CD14-positive monocyte (primary cell): ENCODE results near the gene PCDH15. TPM values are rescaled to one million over a fixed set of nuclear protein-coding genes. Genes with fewer than 3 reads are reported as not detected.

Experiments
- DNase-seq, 3 donors: peaks; one replicate each; pipeline ENCODE4 v3.0.0-alpha.2; 2011 to 2022
- H2AFZ ChIP-seq: 2 replicates; pipeline ENCODE4 v1.6.0; 2012; ENCODE audit warnings: mild to moderate bottlenecking, low read depth, low read length, inconsistent platforms; ENCODE audit not compliant: insufficient read depth, poor library complexity, severe bottlenecking
- H3K27ac ChIP-seq, 2 donors: 1 replicate in 1 of 2; 2 replicates in 1 of 2; pipeline ENCODE4 v1.5.1; 2012 to 2013; ENCODE audit warnings: low read length in 2 of 2, control low read depth in 1 of 2, inconsistent platforms in 1 of 2, low read depth in 1 of 2, mild to moderate bottlenecking in 1 of 2
- H3K27me3 ChIP-seq, 2 donors: one replicate each; pipeline versions ENCODE4 v1.6.0 to v1.6.1; 2011 to 2013; ENCODE audit warnings: low read length in 2 of 2; ENCODE audit not compliant: control insufficient read depth in 2 of 2, insufficient read depth in 2 of 2
- H3K36me3 ChIP-seq, 2 donors: replicated peaks in 1 of 2; 1 replicate in 1 of 2; 2 replicates in 1 of 2; pipeline versions ENCODE4 v1.5.1 to v1.6.1; 2012 to 2013; ENCODE audit warnings: low read length in 2 of 2, control low read depth in 1 of 2, inconsistent platforms in 1 of 2, mild to moderate bottlenecking in 1 of 2; ENCODE audit not compliant: insufficient read depth in 2 of 2, control insufficient read depth in 1 of 2
- H3K4me1 ChIP-seq, 2 donors: 1 replicate in 1 of 2; 2 replicates in 1 of 2; pipeline versions ENCODE4 v1.5.1 to v1.6.1; 2012 to 2013; ENCODE audit warnings: low read length in 2 of 2, control low read depth in 1 of 2, inconsistent platforms in 1 of 2, mild to moderate bottlenecking in 1 of 2, moderate library complexity in 1 of 2; ENCODE audit not compliant: insufficient read depth in 2 of 2, control insufficient read depth in 1 of 2
- H3K4me2 ChIP-seq: replicated peaks from 2 replicates; pipeline ENCODE3; 2012; ENCODE audit warnings: low read length, moderate library complexity, mild to moderate bottlenecking; ENCODE audit not compliant: poor library complexity, severe bottlenecking; ENCODE audit errors: extremely low read depth
- H3K4me3 ChIP-seq, 3 experiments: fragments of 200-600 bp in 1 of 3; sonication (generic) in 1 of 3; replicated peaks in 1 of 3; 1 replicate in 2 of 3; 2 replicates in 1 of 3; pipeline ENCODE4 v1.5.1; 2011 to 2013; ENCODE audit warnings: low read length in 3 of 3, mild to moderate bottlenecking in 3 of 3, control low read depth in 2 of 3, low read depth in 2 of 3, inconsistent platforms in 1 of 3, moderate library complexity in 1 of 3
- H3K79me2 ChIP-seq: 2 replicates; pipeline ENCODE4 v1.6.0; 2012; ENCODE audit warnings: mild to moderate bottlenecking, control low read depth, inconsistent platforms, low read length, moderate library complexity; ENCODE audit not compliant: insufficient read depth
- H3K9ac ChIP-seq: 2 replicates; pipeline ENCODE4 v1.6.0; 2017; ENCODE audit warnings: low read length, mild to moderate bottlenecking; ENCODE audit not compliant: insufficient read depth, poor library complexity, severe bottlenecking
- H3K9me3 ChIP-seq, 2 donors: replicated peaks in 1 of 2; 1 replicate in 1 of 2; 2 replicates in 1 of 2; pipeline versions ENCODE4 v1.5.1 to v1.6.1; 2012 to 2013; ENCODE audit warnings: low read length in 2 of 2, control low read depth in 1 of 2; ENCODE audit not compliant: control insufficient read depth in 1 of 2, insufficient read depth in 1 of 2
- H4K20me1 ChIP-seq: 2 replicates; pipeline ENCODE4 v1.6.0; 2012; ENCODE audit warnings: mild to moderate bottlenecking, low read length, control low read depth, moderate library complexity; ENCODE audit not compliant: insufficient read depth
- H3K27ac Mint-ChIP-seq, 7 donors: one replicate each; pipeline ENCODE4 v1.8.0; 2020; ENCODE audit warnings: mild to moderate bottlenecking in 7 of 7, mixed read lengths in 7 of 7, moderate library complexity in 6 of 7, inconsistent platforms in 2 of 7
- H3K27me3 Mint-ChIP-seq, 3 donors: one replicate each; pipeline ENCODE4 v1.8.0; 2021 to 2022; ENCODE audit warnings: low read depth in 3 of 3, mild to moderate bottlenecking in 3 of 3, mixed read lengths in 3 of 3, moderate library complexity in 3 of 3, inconsistent platforms in 1 of 3
- H3K36me3 Mint-ChIP-seq, 2 donors: one replicate each; pipeline ENCODE4 v1.8.0; 2020; ENCODE audit warnings: mixed read lengths in 2 of 2, inconsistent platforms in 1 of 2, mild to moderate bottlenecking in 1 of 2
- H3K4me1 Mint-ChIP-seq: one replicate; pipeline ENCODE4 v1.8.0; 2020; ENCODE audit warnings: mild to moderate bottlenecking, mixed read lengths
- H3K4me3 Mint-ChIP-seq, 2 donors: one replicate each; pipeline ENCODE4 v1.8.0; 2020; ENCODE audit warnings: mild to moderate bottlenecking in 2 of 2, mixed read lengths in 2 of 2, moderate library complexity in 1 of 2
- H3K9me3 Mint-ChIP-seq, 7 donors: one replicate each; pipeline ENCODE4 v1.8.0; 2020 to 2022; ENCODE audit warnings: mixed read lengths in 7 of 7, mild to moderate bottlenecking in 6 of 7, moderate library complexity in 6 of 7, inconsistent platforms in 2 of 7
- CTCF ChIP-seq: fragments of 200-600 bp; IDR thresholded peaks from one replicate; pipeline ENCODE4 v1.8.0; 2022; ENCODE audit warnings: antibody characterized with exemption, mild to moderate bottlenecking
- WGBS: methylation state at CpG from one replicate; pipeline ENCODE4 v1.1.5; 2013; ENCODE audit warnings: missing lambda C conversion rate; ENCODE audit not compliant: insufficient coverage; 5-methylcytosine and 5-hydroxymethylcytosine counted together
- intact Hi-C, 2 donors: fragments of 100-400 bp; cut with micrococcal nuclease; formaldehyde crosslinking; loops; one replicate each; pipeline versions ENCODE4 v1.15.0 to v1.15.1; 2023
- polyA plus RNA-seq, 3 donors: library from polyadenylated mRNA; depleted of rRNA in 1 of 3; unstranded in 2 of 3; stranded (reverse) in 1 of 3; fragments of 300-500 nt in 2 of 3; fragments of >200 nt in 1 of 3; fragmentation: Illumina TruSeq in 2 of 3; gene quantifications; 1 replicate in 2 of 3; 2 replicates in 1 of 3; pipeline ENCODE4 v1.2.3, GENCODE V29; 2012 to 2021

Gene PCDH15
- polyA plus RNA-seq, 3 donors: not detected

GRCh38 chr10:54653518-54653917 is 147.5 kb downstream of the PCDH15 start:
- Histone ChIP-seq H3K4me1 (no peaks in the 10 kb centered on the region), H3K9ac (no peak overlapping the region), H3K4me2 (no peak overlapping the region), H4K20me1 (no peaks in the 10 kb centered on the region), H3K9me3 (peaks cover 0 to 4% of the 10 kb centered on the region in 2 donors), H2AFZ (no peak overlapping the region), H3K36me3 (no peaks in the 10 kb centered on the region), H3K4me3 (no peak overlapping the region), H3K79me2 (no peaks in the 10 kb centered on the region), H3K27me3 (no peaks in the 10 kb centered on the region), H3K27ac (no peak overlapping the region)
- intact Hi-C loops: loop anchor here in 1 of 2 donors (10.0 kb wide), 1 partner anchor 651 kb away; no protein-coding TSS in a partner anchor
- H3K27me3 Mint-ChIP-seq: no peaks in the 10 kb centered on the region
- no peaks in the 10 kb centered on the region for H3K36me3 Mint-ChIP-seq
- 84% methylated on average over 2 of the region's 2 CpGs for WGBS
- no peak overlapping the region for H3K4me3 Mint-ChIP-seq
- no peak for DNase-seq
- peaks cover 0 to 9% (median 4%) of the 10 kb centered on the region in 7 donors for H3K9me3 Mint-ChIP-seq
- no peak overlapping the region for H3K27ac Mint-ChIP-seq
- H3K4me1 Mint-ChIP-seq: no peaks in the 10 kb centered on the region
- TF ChIP-seq CTCF: no peak

GRCh38 chr10:54650547-54650946 is 150.5 kb downstream of the PCDH15 start:
- Mint-ChIP-seq H3K9me3 (peaks cover 0 to 3% (median 2%) of the 10 kb centered on the region in 7 donors), H3K36me3 (no peaks in the 10 kb centered on the region), H3K4me3 (no peak overlapping the region), H3K4me1 (no peaks in the 10 kb centered on the region), H3K27ac (no peak overlapping the region), H3K27me3 (peaks cover 0 to 2% (median 0%) of the 10 kb centered on the region in 3 donors)
- H3K9me3 ChIP-seq: no peaks in the 10 kb centered on the region
- H4K20me1 ChIP-seq: no peaks in the 10 kb centered on the region
- intact Hi-C loops: loop anchor here in 1 of 2 donors (10.0 kb wide), 1 partner anchor 654 kb away; no protein-coding TSS in a partner anchor
- no peaks in the 10 kb centered on the region for H3K4me1 ChIP-seq
- no peak for DNase-seq
- no peak overlapping the region for H3K4me2 ChIP-seq
- H3K79me2 ChIP-seq: no peaks in the 10 kb centered on the region
- no peak for TF ChIP-seq CTCF
- H2AFZ ChIP-seq: no peak overlapping the region
- WGBS: 70% methylated on average over 2 of the region's 2 CpGs
- H3K9ac ChIP-seq: no peak overlapping the region
- H3K27me3 ChIP-seq: no peaks in the 10 kb centered on the region
- no peaks in the 10 kb centered on the region for H3K36me3 ChIP-seq
- H3K4me3 ChIP-seq: no peak overlapping the region
- H3K27ac ChIP-seq: no peak overlapping the region
